COLO829 (cell line): ENCODE data around the gene IGFL1.
"Not testable (repeated sequence)": the region's sequence is repeated elsewhere in the genome, so short reads cannot be mapped to it uniquely, and the experiment has no call there.

Experiments used
- DNase-seq: peaks from one replicate; pipeline ENCODE4 v3.0.0; 2012; ENCODE audit warnings: low spot score

Gene IGFL1

DNA sequence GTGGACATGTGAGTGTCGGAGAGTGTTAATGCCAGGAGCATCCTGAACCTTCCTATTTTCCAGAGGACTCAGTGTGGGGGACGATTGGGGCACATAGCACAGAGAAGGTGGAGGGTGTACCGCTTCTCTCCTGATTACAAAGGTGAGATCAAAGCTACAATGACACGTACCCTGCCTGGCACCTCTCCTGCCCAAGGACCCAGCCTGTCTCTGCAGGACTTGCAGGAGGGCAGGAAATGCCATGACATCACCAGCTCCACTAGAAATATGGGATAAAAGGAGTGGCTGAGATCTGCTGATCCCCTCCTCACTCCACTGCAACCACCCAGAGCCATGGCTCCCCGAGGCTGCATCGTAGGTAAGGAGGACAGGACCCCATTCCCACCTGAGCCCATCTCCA is at the start of gene IGFL1:
Gene IGFL1, plus strand, starts transcription at position 301 of the 400 bp plus-strand sequence. Its CDS starts 33 bp downstream, at position 334.
- DNase-seq, result no peak

DNA sequence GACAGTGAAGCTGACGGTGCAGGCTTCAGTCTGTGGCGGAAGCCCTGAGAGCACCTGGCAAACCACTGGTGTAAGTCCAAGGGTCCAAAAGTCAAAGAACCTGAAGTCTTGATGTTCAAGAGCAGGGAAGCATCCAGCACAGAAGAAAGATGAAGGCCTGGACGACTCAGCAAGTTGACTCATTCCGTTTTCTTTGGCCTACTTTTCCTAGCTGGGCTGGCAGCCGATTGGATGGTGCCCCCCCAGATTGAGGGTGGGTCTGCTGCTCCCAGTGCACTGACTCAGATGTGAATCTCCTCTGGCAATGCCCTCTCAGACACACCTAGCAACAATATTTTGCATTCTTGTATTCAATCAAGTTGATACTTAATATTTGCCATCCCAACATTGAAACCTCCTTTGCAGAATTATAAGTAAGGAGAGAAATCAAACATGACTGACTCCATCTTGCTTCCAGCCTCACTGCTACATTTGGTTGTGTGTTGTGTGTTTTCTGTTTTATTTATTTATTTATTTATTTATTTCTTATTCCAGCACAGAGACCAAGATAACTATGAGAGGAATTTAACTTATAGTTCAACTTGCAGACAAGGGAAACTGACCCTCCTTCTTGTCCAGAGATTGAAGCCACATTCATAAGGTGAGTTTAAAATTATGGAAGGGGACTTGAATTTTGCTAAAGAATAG is 48.7 kb upstream of the IGFL1 start:
- no peak for DNase-seq

DNA sequence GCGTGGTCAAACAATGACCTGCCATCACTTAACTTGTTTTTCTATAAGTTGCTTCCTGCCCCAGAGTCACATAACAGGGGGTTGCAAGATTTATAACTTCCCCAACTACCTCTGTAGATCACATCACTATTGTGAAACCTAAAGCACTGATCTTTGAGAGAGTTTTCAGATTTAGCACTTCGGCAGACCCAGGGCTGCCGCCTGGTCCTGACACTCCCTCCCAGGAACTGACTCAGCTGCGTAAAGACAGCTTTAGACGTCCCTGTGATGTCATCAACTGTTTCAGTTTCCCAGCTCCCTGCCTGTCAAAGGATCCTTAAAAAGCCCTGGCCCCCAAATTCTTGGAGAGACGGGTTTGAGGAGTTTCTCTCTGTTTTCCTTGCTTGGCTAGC is 48.2 kb upstream of the IGFL1 start:
- DNase-seq, result no peak

DNA sequence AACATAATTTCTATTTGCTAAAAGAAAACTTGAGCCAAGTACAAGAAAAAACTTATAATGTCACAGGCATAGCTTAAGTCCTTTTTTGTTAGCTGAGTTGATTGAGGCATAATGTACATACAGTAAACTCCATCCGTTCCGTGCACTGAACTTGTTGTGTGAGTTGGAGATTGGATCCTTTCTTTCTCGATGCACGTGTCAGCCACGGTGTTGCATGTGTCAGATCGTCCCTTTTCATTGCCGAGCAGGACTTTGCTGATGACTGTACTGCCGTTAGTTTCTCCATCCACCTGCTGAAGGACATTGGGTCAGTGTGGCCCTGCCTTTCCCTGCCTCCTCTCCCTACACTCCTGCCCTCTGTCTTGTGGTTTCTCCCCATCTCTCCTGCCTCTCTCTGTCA is 47.1 kb upstream of the IGFL1 start:
- no peak for DNase-seq

DNA sequence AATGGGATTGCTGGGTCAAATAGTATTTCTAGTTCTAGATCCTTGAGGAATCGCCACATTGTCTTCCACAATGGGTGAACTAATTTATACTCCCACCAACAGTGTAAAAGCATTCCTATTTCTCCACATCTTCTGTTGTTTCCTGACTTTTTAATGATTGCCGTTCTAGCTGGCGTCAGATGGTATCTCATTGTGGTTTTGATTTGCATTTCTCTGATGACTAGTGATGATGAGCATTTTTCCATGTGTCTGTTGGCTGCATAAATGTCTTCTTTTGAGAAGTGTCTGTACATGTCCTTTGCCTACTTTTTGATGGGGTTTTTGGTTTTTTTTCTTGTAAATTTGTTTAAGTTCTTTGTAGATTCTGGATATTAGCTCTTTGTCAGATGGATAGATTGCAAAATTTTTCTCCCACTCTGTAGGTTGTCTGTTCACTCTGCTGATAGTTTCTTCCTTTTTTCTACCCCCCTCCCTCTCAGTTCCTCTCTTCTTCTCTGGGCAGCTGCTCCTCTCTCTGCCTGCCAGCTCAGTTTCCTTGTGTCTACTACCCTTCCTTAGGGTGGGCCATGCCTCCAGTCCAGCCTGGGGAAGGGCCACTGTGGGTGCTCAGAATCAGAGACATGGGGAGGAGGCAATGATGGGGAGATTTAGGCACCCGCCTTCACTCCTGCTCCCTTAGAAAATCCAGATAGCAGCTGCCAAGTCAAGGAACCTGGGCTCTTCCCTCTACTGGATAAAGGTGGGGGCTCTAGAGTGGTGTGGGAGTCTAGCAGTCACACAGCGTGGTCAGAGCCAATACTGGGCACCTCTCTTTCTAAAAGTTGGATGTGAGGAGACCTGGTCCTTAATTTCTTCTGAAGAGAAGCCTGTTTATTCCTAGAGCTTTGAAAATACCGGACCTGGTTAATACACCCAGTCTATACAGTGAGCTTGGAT is 44.5 kb upstream of the IGFL1 start:
- not testable (repeated sequence) for DNase-seq

DNA sequence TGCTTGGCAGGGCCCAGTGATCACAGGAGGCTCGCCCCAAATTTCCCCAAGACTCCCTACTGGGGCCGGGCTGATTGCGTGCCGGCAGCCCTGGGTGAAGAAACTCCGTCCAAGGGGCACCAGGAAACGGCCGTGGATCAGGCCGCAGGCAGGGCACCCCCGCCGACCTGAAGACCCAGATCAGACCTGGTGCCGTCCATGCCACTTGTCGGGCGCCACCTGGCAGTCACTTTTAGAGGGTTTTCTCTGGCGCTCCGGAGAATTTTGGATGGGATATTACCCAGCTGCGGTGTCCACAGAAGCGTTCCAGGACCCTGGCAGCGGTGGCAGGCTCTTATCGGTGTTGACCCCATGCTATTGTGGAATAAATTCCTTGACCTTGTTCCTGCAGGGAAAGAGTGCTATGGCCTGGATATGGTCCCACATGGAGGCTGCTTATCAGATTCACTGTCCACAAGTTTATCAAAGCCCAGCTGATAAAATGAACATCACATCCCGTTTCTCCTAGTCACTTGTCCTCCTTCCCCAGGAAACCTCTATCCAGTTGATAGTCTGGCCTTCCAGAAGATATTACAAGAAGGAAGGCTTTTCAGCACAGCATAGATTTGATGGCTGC is 43.3 kb upstream of the IGFL1 start:
- DNase-seq, result no peak

DNA sequence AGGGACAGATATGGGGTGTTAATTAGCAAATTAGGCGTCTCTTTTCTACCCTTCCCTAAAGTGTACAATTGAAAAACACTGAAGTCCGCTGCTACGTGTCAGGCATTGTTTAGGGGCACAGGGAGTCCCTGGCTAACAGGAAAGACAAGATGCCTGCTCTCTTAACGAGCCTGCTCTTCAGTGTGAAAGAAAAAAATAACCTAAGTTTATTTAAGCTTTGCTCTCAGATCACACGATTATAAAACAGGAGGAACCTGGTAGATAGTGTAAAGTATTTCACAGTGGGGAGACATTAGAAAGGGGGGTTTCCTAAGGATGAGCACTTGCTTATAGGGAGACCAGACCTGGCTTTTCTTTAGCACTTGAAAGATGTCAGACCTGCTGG is 42.8 kb upstream of the IGFL1 start:
- DNase-seq, result no peak

DNA sequence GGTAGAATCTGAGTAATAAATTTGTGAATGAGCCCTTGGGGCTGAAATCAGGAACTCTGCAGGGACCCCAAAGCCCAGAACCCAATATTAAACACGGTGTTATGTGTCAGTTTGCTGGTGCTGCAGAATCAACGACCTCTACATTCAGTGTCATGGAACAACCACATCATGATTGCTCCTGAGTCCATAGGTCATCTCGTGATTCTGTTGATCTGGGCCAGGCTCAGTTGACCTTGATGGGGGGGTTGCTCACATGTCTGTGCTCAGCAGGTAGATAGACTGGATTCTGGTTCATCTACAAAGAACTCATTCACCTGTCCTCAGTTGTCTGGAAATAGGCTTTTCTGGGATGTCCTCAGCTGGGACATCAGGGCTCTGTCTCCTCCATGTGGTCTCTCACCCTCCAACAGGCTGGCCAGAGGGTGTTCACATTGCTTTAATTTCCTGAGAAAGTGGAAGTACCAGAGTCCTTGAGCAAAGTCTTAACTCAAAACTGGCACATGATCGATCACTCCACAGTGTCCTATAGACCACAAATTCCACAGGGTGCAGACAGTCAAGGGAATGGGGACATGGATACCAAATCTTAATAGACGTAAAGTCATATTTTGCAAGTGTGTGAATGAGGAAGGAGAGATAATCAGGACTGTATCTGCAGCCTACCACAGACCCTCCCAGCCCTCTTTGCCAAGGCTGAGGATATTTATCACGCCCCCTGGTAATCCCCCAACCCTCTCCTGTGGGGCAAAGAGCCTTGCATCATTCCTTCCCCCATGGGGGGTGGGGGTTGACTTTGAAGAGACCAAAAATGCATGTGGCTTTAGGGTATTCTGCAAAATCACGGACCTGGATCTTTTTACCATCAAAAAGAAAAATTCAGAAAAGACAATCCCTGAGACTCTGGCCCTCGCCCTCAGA is 39.3 kb upstream of the IGFL1 start:
- no peak for DNase-seq

DNA sequence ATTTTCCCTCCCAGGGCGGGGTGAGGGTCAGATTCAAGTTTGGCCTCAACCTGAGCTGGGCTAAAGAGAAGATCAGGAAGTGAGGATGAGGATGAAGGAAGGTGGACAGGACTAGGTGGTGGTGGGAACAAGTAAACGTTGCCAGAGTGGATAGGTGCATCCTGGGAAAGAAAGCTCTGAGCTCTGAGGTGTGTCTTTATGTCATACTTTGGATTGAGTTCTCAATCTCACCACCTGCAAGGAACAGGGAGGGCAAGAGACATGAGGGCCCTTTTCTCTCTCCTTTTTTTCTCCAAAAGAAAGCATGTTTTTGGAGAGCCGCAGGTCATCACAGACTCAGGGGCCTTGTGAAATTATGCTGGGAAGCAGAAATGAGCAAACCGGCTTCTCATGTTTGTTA is 38.2 kb upstream of the IGFL1 start:
- no peak for DNase-seq

DNA sequence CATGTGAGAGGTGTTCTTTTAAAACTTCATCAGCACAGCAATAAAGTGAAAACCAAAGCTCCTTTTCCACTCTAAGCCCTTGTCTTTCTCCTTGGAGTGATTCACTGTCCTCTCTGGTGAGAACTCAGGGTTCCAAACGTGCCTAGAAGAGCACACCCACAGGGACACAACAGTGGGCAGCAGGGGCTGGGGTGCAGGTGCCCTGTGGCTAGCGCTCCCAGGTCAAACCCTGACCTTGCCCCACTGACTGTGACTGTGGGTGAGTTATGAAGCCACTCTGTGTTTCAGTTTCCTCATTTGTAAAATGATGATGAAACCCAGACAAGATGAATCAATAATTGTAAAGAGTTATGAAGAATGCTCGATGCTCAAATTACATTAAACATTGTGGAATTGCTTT is 37.6 kb upstream of the IGFL1 start:
- no peak for DNase-seq

DNA sequence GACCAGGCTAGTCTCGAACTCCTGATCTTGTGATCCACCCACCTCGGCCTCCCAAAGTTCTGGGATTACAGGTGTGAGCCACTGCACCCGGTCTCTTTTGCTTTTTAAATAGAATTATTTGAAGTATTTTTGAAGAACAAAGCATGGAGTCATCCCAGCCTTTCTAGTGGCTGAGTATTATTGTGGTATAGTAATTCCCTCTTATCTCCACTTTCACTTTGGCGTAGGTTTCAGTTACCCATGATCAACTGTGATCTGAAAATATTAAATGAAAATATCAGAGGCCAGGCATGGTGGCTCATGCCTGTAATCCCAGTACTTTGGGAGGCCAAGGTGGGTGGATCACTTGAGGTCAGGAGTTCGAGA is 36.9 kb upstream of the IGFL1 start:
- DNase-seq, result not testable (repeated sequence)

DNA sequence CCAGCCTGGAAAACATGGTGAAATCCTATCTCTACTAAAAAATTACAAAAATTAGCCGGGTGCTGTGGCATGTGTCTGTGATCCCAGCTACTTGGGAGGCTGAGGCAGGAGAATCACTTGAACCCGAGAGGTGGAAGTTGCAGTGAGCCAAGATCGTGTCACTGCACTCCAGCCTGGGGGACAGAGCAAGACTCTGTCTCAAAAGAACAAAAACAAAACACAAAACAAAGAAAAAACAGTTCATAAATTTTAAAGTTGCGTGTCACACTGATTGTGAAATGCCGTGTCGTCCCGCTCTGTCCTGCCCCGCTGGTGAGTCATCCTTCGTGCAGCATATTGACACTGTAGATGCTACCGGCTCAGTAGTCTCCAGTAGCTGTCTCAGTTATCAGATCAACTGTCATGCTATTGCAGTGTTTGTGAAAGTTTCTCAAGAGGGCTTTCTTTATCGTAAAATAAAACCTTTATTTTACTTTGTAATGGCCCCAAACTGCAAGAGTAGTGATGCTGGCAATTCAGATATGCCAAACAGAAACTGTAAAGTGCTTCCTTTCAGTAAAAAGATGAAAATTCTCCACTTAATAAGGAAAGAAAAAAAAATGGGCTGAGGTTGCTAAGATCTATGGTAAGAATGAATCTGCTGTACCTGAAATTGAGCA is 36.4 kb upstream of the IGFL1 start:
- DNase-seq, result peak; percentile 34

DNA sequence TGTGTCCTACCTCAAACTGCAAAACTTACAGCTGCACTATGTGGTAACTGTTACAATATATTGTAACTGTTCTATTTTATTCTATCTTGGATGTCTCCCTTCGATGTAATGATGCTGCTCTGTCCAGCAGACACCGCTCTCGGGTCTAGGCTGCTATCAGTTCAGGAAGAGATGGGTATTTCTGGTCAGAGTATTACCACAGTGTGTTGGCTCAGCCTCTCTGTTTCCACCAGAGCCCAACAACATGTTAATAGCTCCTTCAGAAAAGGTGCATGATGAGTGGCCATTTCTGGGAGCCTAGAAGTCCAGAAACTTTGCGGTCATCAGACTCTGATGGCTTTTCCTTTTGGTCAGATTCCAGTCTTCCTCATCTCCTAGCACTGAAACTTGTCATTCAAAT is 35.9 kb upstream of the IGFL1 start:
- no peak for DNase-seq

DNA sequence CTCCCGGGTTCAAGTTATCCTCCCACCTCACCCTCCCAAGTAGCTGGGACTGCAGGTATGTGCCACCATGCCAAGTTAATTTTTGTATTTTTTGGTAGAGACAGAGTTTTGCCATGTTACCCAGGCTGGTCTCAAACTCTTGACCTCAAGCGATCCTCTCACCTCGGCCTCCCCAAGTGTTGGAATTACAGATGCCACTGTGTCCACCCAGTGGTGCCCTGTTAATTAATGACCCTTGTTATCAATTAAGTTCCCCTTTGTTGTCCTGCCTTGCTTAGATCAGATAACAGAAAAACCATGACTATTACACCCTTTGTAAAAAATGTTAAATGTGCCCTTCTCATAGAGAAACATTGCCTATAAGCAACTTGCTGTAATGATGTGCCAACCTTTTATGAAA is 34.4 kb upstream of the IGFL1 start:
- no peak for DNase-seq

DNA sequence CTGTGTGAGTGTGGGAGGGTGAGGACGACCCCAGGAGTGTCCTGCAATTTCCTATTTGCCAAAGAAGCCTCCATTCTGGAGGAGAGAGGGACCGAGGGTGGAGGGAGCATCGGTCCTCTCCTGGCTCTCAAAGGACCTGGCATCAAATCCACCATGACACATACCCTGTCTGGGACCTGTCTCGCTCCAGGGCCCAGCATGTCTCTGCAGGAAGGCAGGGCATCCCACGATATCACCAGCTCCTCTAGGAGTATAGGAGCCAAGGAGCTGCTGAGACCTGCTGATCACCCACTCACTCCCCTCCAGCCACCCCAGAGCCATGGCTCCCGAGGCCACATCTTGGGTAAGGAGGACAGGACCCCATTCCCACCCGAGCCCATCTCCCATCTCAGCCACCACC is 33.6 kb upstream of the IGFL1 start:
- not testable (repeated sequence) for DNase-seq

DNA sequence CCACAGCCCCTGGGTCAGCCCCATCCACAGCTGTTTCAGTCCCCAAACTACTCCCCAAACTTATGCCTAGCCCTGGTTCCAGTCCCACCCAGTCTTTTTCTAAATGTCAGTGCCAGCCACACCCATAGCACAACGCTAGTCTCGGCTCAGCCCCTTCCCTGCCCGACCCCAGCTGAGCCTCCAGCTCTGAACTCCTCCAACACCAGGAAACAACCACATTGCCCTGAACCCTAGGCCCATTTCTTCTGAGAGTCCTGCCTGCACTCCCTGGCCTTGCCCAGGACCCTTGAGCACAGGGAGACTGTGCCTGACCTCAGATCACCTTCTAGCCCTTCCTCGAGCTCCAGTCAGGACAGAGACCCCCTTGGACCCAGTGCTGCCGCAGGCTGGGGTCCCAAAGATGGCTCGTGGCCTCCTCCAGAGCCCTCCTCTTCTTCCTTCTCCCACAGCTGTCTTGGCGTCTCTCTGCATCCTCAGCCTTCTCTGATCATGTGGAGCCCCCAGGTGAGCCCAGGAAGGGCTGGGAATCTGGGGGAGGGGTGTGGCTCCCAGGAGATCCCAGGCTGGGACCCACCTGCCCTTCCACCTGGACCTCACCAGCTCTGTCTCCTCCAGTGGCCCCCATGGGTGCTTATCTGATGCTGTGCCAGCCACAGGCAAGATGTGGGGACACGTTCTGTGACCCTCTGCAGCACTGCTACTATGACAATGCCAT is 33.0 kb upstream of the IGFL1 start:
- DNase-seq, result no peak

DNA sequence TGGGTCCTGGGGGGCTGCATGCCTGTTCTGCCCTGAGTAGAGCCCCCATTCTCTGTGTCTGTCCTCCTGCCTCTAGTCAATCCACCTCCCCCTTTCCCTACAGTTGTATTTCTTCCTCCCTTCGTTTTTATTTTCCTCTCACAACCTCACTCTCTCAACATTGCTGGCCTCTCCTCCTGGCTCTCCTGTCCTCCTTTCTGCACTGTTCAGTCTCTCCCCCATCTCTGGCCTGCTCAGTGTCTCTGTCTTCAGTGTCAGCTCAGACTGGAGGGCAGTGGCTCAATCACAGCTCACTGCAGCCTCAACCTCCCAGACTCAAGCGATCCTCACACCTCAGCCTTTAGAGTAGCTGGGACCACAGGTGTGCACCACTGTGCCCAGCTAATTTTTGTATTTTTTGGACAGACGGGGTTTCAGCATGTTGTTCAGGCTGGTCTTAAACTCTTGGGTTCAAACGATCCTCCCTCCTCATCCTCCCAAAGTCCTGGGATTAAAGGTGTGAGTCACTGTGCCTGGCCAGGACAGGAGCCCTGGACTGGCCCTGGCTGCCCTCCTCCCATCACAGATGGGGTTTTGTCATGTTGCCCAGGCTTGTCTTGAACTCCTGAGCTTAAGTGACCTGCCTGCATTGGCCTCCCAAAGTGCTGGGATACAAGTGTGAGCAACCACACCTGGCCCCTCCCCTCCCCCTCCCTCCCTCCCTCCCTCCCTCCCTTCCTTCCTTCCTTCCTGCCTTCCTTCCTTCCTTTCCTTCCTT is 32.0 kb upstream of the IGFL1 start:
- DNase-seq, result no peak

DNA sequence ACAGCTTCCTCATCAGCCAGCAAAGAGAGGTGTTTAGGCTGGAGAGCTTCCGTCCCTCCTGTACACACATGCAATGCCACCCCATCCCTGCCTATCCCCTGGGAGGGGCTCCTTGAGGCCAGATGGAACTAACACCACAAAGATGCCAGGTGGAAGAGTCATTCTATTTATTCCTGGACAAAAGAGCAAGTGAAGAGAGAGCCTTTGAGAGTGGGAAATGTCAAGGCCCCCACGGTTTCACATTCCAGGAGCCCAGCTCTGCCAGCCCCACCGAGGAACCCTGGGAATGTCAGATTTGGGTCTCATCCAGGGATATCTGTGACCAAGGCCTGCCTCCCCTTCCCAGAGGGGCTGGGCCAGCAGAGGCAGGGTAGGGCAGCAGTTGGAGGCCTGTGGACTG is 30.8 kb upstream of the IGFL1 start:
- no peak for DNase-seq

DNA sequence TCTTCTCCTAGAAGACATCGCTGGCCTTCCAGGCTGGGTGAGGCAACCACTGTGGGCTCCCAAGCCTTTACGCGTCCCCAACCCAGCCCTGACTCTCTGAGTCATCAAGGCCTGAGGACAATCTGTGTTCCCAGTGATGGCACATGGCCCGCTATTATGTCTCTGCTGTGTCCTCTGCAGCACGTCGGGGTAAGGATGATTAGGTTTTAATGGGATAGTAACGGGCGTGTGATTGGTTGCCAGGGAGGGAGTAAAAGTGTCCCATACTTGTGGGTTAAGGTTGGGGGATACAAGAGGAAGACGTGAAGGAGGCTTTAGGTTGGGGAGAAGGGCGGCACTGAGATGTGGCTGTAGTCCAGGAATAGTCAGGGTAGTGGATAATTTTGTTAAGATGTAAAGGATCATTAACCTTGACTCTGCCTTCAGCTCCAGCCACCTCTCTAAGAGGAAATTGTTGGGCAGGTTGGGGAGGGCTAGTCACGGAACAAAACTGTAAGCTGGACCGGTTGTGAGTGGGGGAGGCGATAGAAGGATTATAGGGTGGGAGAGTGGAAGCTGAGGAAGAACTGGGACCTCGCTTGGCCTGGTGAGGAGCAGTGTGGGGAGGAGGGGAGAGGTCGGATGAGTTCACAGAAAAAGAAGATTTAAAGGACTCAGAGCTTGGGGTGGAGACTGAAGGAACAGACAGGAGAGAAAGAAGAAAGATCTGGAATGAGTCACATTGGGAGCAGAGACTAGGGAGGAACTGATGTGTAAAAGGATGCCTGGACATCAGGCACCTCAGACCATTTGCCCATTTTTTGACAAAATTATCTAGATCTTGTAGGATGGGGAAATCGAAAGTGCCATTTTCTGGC is 27.9 kb upstream of the IGFL1 start:
- DNase-seq, result no peak
